Erythroblast (primary cell): Measurements from ENCODE around the gene UBD.

Source experiments
- GATA1 ChIP-seq: IDR thresholded peaks from 2 replicates; pipeline ENCODE4 v1.6.1; 2011; ENCODE audit warnings: low read depth, mild to moderate bottlenecking, control low read depth, low read length, moderate library complexity
- POLR2A ChIP-seq: IDR thresholded peaks from 2 replicates; pipeline ENCODE4 v1.6.1; 2011; ENCODE audit warnings: mild to moderate bottlenecking, low read length

- TF ChIP-seq POLR2A = no peak
- no peak for TF ChIP-seq GATA1
These were observed 37.3 kb downstream of the UBD start for GRCh38 chr6:29522227-29522626.
